Measurements from ENCODE around the gene SHLD1.
"Not testable (repeated sequence)": the region's sequence is repeated elsewhere in the genome, so short reads cannot be mapped to it uniquely, and the experiment has no call there.

SHLD1 gene

GRCh38 chr20:5722927-5723326 lies 27.3 kb upstream of the SHLD1 start:
- DNase-seq (ENCODE audit: extremely low spot score): no peak
- ChIA-PET POLR2A (no interaction called here), CTCF (no interaction called here)
- TF ChIP-seq, protein P1, sequence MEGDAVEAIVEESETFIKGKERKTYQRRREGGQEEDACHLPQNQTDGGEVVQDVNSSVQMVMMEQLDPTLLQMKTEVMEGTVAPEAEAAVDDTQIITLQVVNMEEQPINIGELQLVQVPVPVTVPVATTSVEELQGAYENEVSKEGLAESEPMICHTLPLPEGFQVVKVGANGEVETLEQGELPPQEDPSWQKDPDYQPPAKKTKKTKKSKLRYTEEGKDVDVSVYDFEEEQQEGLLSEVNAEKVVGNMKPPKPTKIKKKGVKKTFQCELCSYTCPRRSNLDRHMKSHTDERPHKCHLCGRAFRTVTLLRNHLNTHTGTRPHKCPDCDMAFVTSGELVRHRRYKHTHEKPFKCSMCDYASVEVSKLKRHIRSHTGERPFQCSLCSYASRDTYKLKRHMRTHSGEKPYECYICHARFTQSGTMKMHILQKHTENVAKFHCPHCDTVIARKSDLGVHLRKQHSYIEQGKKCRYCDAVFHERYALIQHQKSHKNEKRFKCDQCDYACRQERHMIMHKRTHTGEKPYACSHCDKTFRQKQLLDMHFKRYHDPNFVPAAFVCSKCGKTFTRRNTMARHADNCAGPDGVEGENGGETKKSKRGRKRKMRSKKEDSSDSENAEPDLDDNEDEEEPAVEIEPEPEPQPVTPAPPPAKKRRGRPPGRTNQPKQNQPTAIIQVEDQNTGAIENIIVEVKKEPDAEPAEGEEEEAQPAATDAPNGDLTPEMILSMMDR (IDR thresholded peaks at IDR 0.05; ENCODE audit: control extremely low read depth, extremely low read depth, low read depth, missing control alignments): no peak

GRCh38 chr20:5725183-5725463 lies 25.1 kb upstream of the SHLD1 start:
- POLR2A ChIA-PET; DNase-seq (ENCODE audit: extremely low spot score): not testable (repeated sequence)
- CTCF ChIA-PET: interaction anchor here (0.6 to 1.5 kb wide), 5 partner anchors 10 to 315 kb away, joined by 3 to 6 read pairs (median 4); no protein-coding TSS in a partner anchor

DNA sequence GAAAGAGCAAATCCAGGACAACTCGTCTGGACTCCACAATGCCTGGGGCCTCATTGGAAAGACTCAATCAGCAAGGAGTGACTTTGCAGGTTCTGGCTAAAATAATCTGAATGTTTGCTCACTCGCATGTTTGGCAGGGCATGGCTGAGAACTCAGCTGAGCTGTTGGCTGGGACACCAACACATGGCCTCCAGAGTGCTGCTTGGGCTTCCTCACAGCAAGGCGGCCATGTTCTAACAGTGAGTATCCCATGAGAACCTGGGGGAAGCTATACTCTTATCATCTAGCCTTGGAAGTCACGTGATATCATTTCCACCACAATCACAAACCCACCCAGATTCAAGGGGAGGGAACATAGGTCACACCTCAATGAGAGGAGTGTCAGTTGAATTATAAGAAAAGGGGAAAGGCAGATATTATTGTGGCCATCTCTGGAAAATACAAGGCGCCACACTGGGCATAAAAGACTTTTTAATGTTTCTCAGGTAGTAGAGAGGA lies 23.1 kb upstream of the SHLD1 start:
- ChIA-PET CTCF (no interaction called here), POLR2A (no interaction called here)
- TF ChIP-seq, protein P1 (IDR thresholded peaks at IDR 0.05; ENCODE audit: control extremely low read depth, extremely low read depth, low read depth, missing control alignments): no peak
- DNase-seq (ENCODE audit: extremely low spot score): no peak

- DNase-seq (ENCODE audit: extremely low spot score): no peak
- TF ChIP-seq, protein P1 (IDR thresholded peaks at IDR 0.05; ENCODE audit: control extremely low read depth, extremely low read depth, low read depth, missing control alignments): no peak
- POLR2A ChIA-PET: no interaction called here
- CTCF ChIA-PET: interaction anchor here (1.2 kb wide), 1 partner anchor 18 kb away, joined by 3 read pairs; no protein-coding TSS in a partner anchor
Measured at GRCh38 chr20:5729348-5729747, 20.9 kb upstream of the SHLD1 start.

GRCh38 chr20:5730131-5730530 lies 20.1 kb upstream of the SHLD1 start:
- ChIA-PET POLR2A (no interaction called here), CTCF (no interaction called here)
- no peak for DNase-seq (ENCODE audit: extremely low spot score)

DNA sequence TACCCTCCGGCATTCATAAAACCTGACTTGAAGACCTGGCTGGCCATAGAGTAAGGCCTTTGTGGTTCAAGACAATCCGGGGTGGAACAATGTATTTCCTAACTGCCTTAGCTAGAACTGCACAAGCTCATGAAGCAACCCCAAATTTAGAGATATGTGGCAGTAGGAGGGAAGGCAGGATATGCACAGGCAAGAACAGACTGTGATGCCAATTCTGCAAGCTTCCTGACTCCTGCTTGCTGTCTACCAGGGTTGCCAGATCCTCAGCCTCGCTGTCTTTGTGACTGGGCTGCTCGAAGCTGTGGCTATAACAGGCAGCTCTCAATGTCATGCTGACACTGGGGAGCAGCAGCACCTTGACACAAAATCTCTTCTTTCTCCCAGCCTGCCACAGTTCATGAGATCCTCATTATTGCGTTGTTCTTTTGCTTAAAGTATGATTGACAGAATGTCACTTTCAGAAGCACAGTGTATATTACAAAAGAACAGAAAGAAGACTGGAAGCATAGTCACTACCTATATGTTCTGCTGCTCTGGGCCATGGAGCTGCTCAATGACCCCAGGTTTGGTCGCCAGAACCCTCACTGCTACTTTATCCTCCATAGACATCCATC lies 18.3 kb upstream of the SHLD1 start:
- ChIA-PET CTCF (interaction anchor here (0.9 to 1.7 kb wide), 2 partner anchors 9 to 139 kb away, joined by 3 to 6 read pairs; no protein-coding TSS in a partner anchor), POLR2A (no interaction called here)
- TF ChIP-seq, protein P1 (IDR thresholded peaks at IDR 0.05; ENCODE audit: control extremely low read depth, extremely low read depth, low read depth, missing control alignments): no peak
- no peak for DNase-seq (ENCODE audit: extremely low spot score)

More at GRCh38 chr20:5730131-5730530, 20.1 kb upstream of the SHLD1 start:
- TF ChIP-seq, protein P1 (IDR thresholded peaks at IDR 0.05; ENCODE audit: control extremely low read depth, extremely low read depth, low read depth, missing control alignments): no peak

DNA sequence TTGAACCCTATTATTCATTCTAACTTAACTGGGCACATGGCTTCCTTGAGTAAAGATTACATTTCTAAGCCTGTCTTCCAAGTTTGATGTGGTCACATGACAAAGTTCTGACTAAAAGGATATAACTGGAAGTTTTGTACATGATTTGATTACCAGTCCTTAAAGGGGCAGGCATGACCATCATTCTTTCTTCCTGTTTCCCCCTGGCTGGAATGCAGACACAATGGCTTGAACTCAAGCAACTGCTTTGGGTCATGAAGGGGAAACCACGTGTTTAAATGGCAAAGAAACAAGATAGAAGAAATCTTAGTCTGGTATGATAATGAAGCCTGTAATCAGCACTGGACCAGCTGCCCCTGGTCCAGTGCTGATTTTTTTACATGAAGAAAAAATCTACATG lies 15.6 kb upstream of the SHLD1 start:
- POLR2A ChIA-PET: no interaction called here
- DNase-seq (ENCODE audit: extremely low spot score): no peak
- CTCF ChIA-PET: no interaction called here
- TF ChIP-seq, protein P1 (IDR thresholded peaks at IDR 0.05; ENCODE audit: control extremely low read depth, extremely low read depth, low read depth, missing control alignments): no peak

Data from GM10248 (cell line).